Neuronal stem cell (in vitro differentiated cells): ENCODE data around the gene PACSIN2.

Experiments
- DNase-seq: peaks from one replicate; pipeline ENCODE4 v3.0.0-alpha.2; 2013; ENCODE audit warnings: low spot score
- H2AFZ ChIP-seq: one replicate; pipeline ENCODE4 v1.6.1; 2013; ENCODE audit warnings: mild to moderate bottlenecking, low read length, inconsistent platforms
- H2AK5ac ChIP-seq: 2 replicates; pipeline ENCODE4 v1.6.1; 2013; ENCODE audit warnings: low read depth, mild to moderate bottlenecking, inconsistent platforms, low read length, moderate library complexity, mixed read lengths
- H2BK120ac ChIP-seq: 2 replicates; pipeline ENCODE4 v1.6.1; 2013; ENCODE audit warnings: low read depth, mild to moderate bottlenecking, inconsistent platforms, low read length, moderate library complexity, mixed read lengths
- H2BK12ac ChIP-seq: one replicate; pipeline ENCODE4 v1.6.1; 2013; ENCODE audit warnings: low read length, inconsistent platforms
- H2BK15ac ChIP-seq: 2 replicates; pipeline ENCODE4 v1.6.1; 2013; ENCODE audit warnings: mild to moderate bottlenecking, low read length, inconsistent platforms, mixed read lengths
- H2BK5ac ChIP-seq: one replicate; pipeline ENCODE4 v1.6.1; 2013; ENCODE audit warnings: inconsistent platforms, mild to moderate bottlenecking, low read length, moderate library complexity
- H3K14ac ChIP-seq: one replicate; pipeline ENCODE4 v1.6.1; 2013; ENCODE audit warnings: low read length, inconsistent platforms
- H3K18ac ChIP-seq: 2 replicates; pipeline ENCODE4 v1.6.1; 2013; ENCODE audit warnings: low read length, inconsistent platforms
- H3K23ac ChIP-seq: 2 replicates; pipeline ENCODE4 v1.6.1; 2013; ENCODE audit warnings: low read depth, mild to moderate bottlenecking, mixed read lengths, low read length, inconsistent platforms; ENCODE audit not compliant: poor library complexity
- H3K27ac ChIP-seq: replicated peaks from 3 replicates; pipeline ENCODE4 v1.5.1; 2013; ENCODE audit warnings: low read length, inconsistent platforms
- H3K27me3 ChIP-seq, 3 experiments: 2 replicates each; pipeline ENCODE4 v1.6.1; 2013; ENCODE audit warnings: low read length in 3 of 3, mild to moderate bottlenecking in 2 of 3, inconsistent platforms in 1 of 3, low read depth in 1 of 3, mixed read lengths in 1 of 3, moderate library complexity in 1 of 3; ENCODE audit not compliant: control insufficient read depth in 3 of 3, insufficient read depth in 3 of 3
- H3K36me3 ChIP-seq, 2 donors: replicated peaks in 1 of 2; 2 replicates each; pipeline ENCODE4 v1.6.1; 2013; ENCODE audit warnings: low read length in 2 of 2; ENCODE audit not compliant: control insufficient read depth in 2 of 2, insufficient read depth in 2 of 2
- H3K4ac ChIP-seq: 2 replicates; pipeline ENCODE4 v1.6.1; 2013; ENCODE audit warnings: inconsistent platforms, mild to moderate bottlenecking, low read length, moderate library complexity
- H3K4me1 ChIP-seq, 2 donors: 1 replicate in 1 of 2; 2 replicates in 1 of 2; pipeline ENCODE4 v1.6.1; 2013; ENCODE audit warnings: low read length in 2 of 2, low read depth in 1 of 2; ENCODE audit not compliant: control insufficient read depth in 2 of 2, insufficient read depth in 1 of 2
- H3K4me2 ChIP-seq: one replicate; pipeline ENCODE4 v1.6.1; 2013; ENCODE audit warnings: mild to moderate bottlenecking, low read length, inconsistent platforms; ENCODE audit not compliant: insufficient read depth, poor library complexity, severe bottlenecking
- H3K4me3 ChIP-seq, 2 donors: 2 replicates each; pipeline ENCODE4 v1.5.1; 2013; ENCODE audit warnings: low read length in 2 of 2, mild to moderate bottlenecking in 2 of 2, inconsistent platforms in 1 of 2, moderate library complexity in 1 of 2
- H3K79me1 ChIP-seq: one replicate; pipeline ENCODE4 v1.6.1; 2013; ENCODE audit warnings: low read depth, mild to moderate bottlenecking, inconsistent platforms, low read length, moderate library complexity
- H3K9ac ChIP-seq: one replicate; pipeline ENCODE4 v1.6.1; 2013; ENCODE audit warnings: mild to moderate bottlenecking, low read depth, low read length, inconsistent platforms; ENCODE audit not compliant: poor library complexity
- H3K9me3 ChIP-seq, 2 donors: replicated peaks in 1 of 2; 2 replicates each; pipeline versions ENCODE3 to v1.6.1; 2013; ENCODE audit warnings: low read length in 2 of 2, mild to moderate bottlenecking in 2 of 2, inconsistent platforms in 1 of 2, low read depth in 1 of 2, mixed read lengths in 1 of 2, moderate library complexity in 1 of 2; ENCODE audit not compliant: control insufficient read depth in 2 of 2, insufficient read depth in 1 of 2
- H4K8ac ChIP-seq: one replicate; pipeline ENCODE4 v1.6.1; 2013; ENCODE audit warnings: low read depth, mild to moderate bottlenecking, inconsistent platforms, low read length, moderate library complexity
- H4K91ac ChIP-seq: one replicate; pipeline ENCODE4 v1.6.1; 2013; ENCODE audit warnings: low read length, low read depth, mild to moderate bottlenecking, inconsistent platforms; ENCODE audit not compliant: poor library complexity
- WGBS, 2 donors: extraction: QIAGEN DNeasy Blood & Tissue Kit; methylation state at CpG; one replicate each; pipeline ENCODE4 v1.1.7; 2013; ENCODE audit warnings: missing lambda C conversion rate in 2 of 2, mixed read lengths in 1 of 2; ENCODE audit not compliant: insufficient read length in 2 of 2, insufficient replicate concordance in 1 of 2; ENCODE audit errors: extremely low coverage in 2 of 2; 5-methylcytosine and 5-hydroxymethylcytosine counted together

PACSIN2 gene

GRCh38 chr22:42892571-42893316 lies 122.2 kb downstream of the PACSIN2 start:
- Histone ChIP-seq H3K36me3 (peaks cover 18 to 59% of the 10 kb centered on the region in 2 donors), H4K8ac (no peak overlapping the region), H2AK5ac (no peak overlapping the region), H2AFZ (no peak overlapping the region), H3K9me3 (no peaks in the 10 kb centered on the region), H3K4ac (no peak overlapping the region), H3K27ac (no peak overlapping the region), H2BK120ac (no peak overlapping the region), H3K4me2 (no peak overlapping the region), H3K9ac (no peak overlapping the region), H2BK15ac (no peak overlapping the region), H3K23ac (no peak overlapping the region), H3K79me1 (peaks cover 2% of the 10 kb centered on the region), H4K91ac (no peak overlapping the region), H3K4me1 (peaks cover 0 to 4% of the 10 kb centered on the region in 2 donors), H3K4me3 (no peak overlapping the region), H3K14ac (no peak overlapping the region), H3K18ac (peak overlapping the region; percentile 40), H2BK5ac (peak overlapping the region; percentile 19), H2BK12ac (no peak overlapping the region), H3K27me3 (no peaks in the 10 kb centered on the region)
- WGBS, 2 donors: no CpG with 5 or more reads among the region's 10 CpGs
- DNase-seq: no peak

- Histone ChIP-seq H2BK12ac (no peak overlapping the region), H3K36me3 (peaks cover 19 to 65% of the 10 kb centered on the region in 2 donors), H3K9me3 (no peaks in the 10 kb centered on the region), H3K79me1 (peaks cover 2% of the 10 kb centered on the region), H3K27ac (no peak overlapping the region), H3K4ac (no peak overlapping the region), H3K14ac (no peak overlapping the region), H3K4me1 (peaks cover 0 to 4% of the 10 kb centered on the region in 2 donors), H2BK120ac (no peak overlapping the region), H2AFZ (no peak overlapping the region), H3K18ac (peak overlapping the region; percentile 40), H2AK5ac (no peak overlapping the region), H2BK15ac (no peak overlapping the region), H2BK5ac (peak overlapping the region; percentile 19), H4K91ac (no peak overlapping the region), H4K8ac (no peak overlapping the region), H3K4me2 (no peak overlapping the region), H3K27me3 (no peaks in the 10 kb centered on the region), H3K23ac (no peak overlapping the region), H3K4me3 (no peak overlapping the region), H3K9ac (no peak overlapping the region)
- no CpG with 5 or more reads among the region's 9 CpGs for WGBS, 2 donors
- no peak for DNase-seq
Observed at GRCh38 chr22:42892156-42892555, 122.8 kb downstream of the PACSIN2 start.

DNA sequence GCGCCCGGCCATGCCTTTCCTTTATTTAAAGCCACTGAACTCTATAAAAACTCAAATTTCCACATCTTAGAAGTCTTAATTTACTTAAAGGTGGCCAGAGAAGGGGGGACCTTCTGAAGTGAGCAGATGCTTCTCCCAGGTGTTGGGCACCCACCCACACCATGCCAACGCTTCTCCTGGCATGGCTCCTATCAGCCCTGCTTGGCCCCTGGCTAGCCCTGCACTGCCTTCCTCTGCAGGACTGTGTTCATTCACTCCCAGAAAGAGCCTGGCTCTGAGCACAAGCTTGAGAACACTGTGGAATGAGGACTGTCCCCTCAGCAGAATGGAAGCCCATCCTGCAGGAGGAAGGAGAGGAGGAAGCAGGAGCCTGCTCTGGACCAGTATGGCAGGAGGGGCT lies 123.3 kb downstream of the PACSIN2 start:
- no CpG with 5 or more reads among the region's 3 CpGs for WGBS, 2 donors
- DNase-seq: no peak
- Histone ChIP-seq H2AFZ (no peak overlapping the region), H3K27ac (no peak overlapping the region), H3K79me1 (peaks cover 2% of the 10 kb centered on the region), H3K9ac (no peak overlapping the region), H3K36me3 (peaks cover 21 to 70% of the 10 kb centered on the region in 2 donors), H2BK120ac (no peak overlapping the region), H3K4me2 (no peak overlapping the region), H3K4me3 (peak overlapping the region in 1 of 2 donors; percentile 50), H3K23ac (peak overlapping the region; percentile 8), H3K9me3 (no peaks in the 10 kb centered on the region), H2BK15ac (no peak overlapping the region), H3K4me1 (peaks cover 0 to 4% of the 10 kb centered on the region in 2 donors), H2BK5ac (peak overlapping the region; percentile 19), H3K14ac (no peak overlapping the region), H2AK5ac (no peak overlapping the region), H4K91ac (no peak overlapping the region), H3K4ac (no peak overlapping the region), H3K27me3 (no peaks in the 10 kb centered on the region), H3K18ac (no peak overlapping the region), H2BK12ac (no peak overlapping the region), H4K8ac (no peak overlapping the region)

- Histone ChIP-seq H3K27me3 (no peaks in the 10 kb centered on the region), H3K79me1 (peaks cover 2% of the 10 kb centered on the region), H3K4me3 (no peak overlapping the region), H2AFZ (no peak overlapping the region), H2BK120ac (no peak overlapping the region), H2AK5ac (no peak overlapping the region), H3K4me2 (no peak overlapping the region), H3K18ac (no peak overlapping the region), H3K14ac (no peak overlapping the region), H3K27ac (no peak overlapping the region), H2BK5ac (no peak overlapping the region), H4K8ac (no peak overlapping the region), H3K4ac (no peak overlapping the region), H2BK12ac (no peak overlapping the region), H3K9me3 (no peaks in the 10 kb centered on the region), H4K91ac (no peak overlapping the region), H3K36me3 (peaks cover 24 to 77% of the 10 kb centered on the region in 2 donors), H3K9ac (no peak overlapping the region), H3K23ac (no peak overlapping the region), H3K4me1 (peaks cover 0 to 4% of the 10 kb centered on the region in 2 donors), H2BK15ac (no peak overlapping the region)
- WGBS, 2 donors: no CpG with 5 or more reads among the region's 13 CpGs
- no peak for DNase-seq
Observed at GRCh38 chr22:42891008-42891407, 123.9 kb downstream of the PACSIN2 start.
